DMS79 (cell line): ENCODE results near the gene KRTAP10-6.
A peak's percentile ranks its signal among the peaks of the same experiment; 100 is the strongest.
"Not testable (repeated sequence)": the region's sequence is repeated elsewhere in the genome, so short reads cannot be mapped to it uniquely, and the experiment has no call there.

ENCODE experiments used
- DNase-seq: peaks from one replicate; lab custom pipeline; 2025; lab: John Stamatoyannopoulos, UW

Gene KRTAP10-6

DNA sequence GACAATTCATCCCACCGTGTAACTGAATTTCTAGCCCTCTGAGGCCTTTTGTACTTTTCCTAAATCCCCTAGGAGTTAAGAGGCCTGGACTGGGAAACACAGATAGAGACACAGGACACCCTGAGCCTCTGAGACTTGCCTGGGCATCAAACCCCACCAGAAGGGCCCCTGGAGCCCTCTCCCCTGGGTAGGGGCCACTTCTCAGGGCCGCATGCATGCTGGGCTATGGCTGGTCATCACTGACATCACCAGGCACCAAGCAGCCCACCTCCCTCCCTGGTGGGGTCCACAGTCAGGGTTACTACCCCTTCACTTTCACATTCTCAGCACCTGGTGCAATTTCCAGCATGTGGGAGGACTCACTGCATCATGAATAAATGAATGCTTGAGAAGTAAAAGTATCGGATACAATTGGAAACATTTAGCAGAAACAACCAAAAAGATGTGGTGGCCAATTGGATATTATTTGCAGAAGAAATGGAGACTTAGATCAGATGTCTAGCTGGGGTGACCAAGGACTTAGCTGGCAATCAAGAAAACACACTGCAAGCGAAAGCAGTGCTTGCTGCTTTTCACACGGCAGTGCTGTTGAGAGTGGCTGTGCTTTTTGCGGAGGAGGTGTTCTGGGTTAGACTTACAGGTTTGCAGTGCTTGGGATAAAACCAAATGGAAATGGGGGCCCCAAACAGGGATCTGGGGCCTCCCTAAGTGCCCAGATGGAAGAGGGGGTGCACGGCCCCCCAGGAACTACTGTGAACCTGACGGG, 7.1 kb upstream of the KRTAP10-6 start:
- no peak for DNase-seq

DNA sequence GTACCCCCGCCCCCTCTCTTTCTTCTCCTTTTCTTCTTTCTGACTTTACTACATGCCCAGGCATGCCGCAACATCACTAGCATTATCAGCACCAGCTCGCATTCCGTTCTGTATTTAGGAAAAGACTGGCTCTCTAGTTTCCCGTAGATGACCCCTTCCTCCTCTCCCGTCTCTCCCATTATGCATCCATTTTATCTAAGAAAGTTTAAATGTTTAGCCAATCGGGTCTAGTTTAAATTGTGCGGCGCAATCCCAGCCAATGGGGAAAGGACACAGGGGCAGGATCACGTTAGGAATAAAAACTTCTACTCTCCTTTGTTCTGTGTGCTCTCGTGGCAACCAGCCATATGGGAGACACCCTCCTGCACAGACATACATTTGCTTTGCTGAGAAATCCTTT, 5.8 kb upstream of the KRTAP10-6 start:
- no peak for DNase-seq

DNA sequence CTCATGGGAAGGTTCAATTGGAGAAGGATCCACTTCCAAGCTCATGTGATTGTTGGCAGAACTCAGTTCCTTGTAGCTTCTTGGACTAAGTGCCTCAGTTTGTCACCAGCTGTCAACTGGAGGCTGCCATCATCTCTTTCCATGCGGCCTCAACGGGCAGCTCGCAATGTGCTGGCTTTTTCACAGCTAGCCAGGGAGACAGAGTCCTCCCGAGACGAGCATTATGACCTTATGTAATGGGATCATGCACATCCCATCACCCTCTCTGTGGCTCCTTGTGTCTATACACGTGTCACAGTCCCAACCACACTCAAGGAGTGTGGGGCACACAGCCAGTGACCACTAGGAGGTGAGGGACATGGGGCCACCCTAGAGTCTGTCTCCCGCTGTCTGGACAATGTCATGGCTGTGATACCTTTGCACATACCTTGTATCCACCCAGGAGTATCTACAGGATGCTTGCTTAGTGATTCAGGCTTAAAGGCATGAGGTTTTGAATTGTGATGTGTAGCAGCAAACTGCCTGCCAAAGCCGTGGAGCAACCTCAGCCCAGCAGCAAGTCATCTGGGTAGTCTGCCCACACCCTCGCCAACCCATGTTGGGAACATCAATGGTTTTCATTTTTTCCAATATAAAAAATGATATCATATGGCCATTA, 3.9 kb upstream of the KRTAP10-6 start:
- no peak for DNase-seq

DNA sequence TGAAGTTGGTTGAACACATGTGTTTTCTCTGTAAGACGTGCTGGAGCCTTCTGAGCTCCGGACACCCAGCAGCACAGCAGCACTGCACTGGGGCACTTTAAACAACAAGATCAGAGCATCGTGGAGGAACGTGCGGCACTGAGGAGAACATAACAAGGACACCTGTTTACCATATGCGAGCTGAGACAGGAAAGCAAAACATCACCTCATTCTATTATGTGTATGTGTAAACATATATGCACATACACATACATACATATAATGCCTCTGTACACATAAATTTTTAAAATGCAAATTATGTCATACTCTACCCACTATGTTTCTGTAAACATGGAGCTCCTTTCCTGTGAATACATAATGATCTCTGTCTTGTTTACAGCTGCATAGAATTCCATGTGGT, 3.2 kb upstream of the KRTAP10-6 start:
- no peak for DNase-seq

DNA sequence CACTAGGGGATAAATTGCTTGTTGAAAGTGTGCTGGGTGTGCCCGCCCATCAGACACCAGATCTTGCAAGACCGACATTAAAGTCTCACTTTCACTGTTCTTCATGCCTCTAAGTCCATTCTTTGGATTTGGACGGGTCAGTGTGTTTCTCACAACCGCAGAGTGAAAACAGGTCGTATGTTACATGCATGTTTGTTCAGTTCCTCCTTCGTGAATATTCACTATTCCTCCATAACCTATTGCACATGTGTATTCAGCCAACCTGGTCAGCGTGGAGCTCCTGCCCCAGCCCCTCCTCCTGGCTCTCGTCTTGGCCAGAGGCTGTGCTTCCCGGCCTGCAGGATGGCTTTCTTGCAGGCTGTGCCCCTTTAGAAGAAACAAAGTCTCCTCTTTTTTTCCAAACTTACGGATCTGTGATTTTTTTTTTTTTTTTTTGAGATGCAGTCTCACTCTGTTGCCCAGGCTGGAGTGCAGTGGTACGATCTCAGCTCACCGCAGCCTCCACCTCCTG, 2.2 kb upstream of the KRTAP10-6 start:
- DNase-seq: no peak

DNA sequence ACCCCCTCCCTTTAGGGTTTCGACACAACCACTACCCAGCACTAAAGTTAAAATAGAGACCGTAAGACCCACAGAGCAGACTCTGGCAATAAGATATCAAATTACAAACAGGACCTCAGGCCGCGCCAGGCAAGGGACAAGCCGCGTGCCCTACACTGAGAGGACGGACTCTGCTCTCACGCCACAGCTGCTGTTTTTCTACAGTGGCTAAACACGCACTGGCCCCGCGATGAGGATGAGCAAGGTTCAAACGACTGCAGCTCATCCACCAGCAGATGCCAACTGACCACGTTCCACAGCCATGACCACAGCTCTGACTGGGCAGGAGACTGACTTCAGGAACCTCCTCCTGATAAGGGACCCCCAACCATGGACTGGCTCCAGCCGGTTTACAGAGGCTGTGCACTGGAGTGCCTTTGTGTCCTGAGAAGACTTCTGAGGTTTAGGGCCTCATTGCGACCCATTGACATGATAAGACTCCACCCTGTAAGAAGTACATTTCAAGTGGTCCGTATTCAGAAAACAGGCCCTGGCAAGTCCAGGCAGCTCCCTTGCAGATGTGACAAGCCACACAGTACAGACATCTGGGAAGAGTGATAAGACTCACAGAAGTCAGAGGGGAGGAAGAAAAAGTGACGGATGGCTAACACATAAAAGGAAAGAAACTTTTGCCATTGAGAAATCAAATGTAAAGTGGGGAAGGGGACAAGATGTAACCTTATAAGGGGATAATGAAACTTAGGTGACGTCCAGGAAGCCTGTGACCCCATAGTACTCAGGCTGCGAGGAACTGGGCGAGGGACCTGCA, 1.5 kb upstream of the KRTAP10-6 start:
- peak; percentile 38 for DNase-seq

DNA sequence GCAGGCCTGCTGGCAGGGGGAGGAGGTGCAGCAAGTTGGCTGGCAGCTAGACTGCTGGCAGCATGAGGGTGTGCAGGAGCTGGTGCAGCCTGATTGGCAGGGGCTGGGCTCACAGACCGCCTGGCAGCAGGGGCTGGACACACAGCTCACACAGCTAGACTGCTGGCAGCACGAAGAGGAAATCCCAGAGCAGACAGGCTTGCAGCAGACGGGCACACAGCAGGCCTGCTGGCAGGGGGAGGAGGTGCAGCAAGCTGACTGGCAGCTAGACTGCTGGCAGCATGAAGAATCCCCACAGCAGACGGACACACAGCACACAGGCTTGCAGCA, 539 bp downstream of the KRTAP10-6 start:
- DNase-seq: not testable (repeated sequence)

DNA sequence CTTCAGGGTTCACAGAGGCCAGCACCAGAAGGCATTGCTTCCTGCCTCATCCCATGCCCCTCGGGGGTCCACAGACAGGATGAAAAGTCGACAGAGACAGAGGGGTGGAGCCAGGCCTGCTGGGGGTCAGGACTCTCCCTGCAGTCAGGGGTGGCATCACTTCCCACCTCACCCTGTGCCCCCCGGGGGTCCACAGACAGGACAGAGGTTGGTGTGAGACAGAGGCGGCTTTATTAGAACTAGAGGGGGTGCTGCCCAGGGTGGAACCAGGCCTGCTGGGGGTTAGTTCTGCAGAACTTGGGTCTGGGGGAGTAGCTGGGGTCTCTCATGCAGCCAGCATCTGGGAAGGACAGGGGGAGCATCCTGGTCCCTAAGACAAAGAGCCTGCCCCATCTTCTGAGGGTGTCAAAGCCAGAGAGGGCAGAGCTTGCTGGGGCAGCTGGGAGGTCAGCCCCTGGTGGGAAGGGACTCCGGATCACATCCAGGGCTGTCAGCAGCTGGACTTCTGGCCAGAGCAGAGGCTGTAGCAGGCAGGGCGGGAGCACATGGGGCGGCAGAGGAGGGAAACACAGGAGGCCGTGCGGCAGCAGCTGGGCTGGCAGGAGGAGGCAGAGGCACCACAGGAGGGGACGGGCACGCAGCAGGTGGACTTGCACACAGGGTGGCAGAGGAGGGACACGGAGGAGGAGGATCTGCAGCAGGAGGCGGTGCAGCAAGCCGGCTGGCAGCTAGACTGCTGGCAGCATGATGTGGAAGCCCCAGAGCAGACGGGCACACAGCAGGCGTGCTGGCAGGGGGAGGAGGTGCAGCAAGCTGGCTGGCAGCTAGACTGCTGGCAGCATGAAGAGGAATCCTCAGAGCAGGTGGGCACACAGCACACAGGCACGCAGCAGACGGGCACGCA, 1.2 kb downstream of the KRTAP10-6 start:
- not testable (repeated sequence) for DNase-seq

DNA sequence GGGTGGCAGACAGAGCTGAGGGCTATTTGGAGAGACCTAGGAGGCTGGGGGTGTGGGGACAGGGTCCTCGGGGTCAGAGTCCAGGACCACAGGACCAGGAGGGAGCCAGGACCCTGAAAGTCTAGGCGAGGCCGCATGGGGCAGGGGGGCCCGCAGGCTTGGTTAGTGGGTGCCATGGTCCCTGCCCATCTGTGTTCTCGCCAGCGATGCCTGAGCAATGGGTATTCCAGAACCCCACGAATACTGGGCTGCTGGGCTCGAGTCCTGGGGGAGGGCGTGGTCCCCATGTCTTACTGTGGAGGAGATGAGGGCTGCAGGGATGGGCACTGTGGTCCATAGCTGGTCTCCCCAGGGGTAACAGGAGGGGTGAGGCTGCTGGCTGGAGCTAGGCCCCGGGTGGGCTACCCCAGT, 2.0 kb downstream of the KRTAP10-6 start:
- DNase-seq: no peak

DNA sequence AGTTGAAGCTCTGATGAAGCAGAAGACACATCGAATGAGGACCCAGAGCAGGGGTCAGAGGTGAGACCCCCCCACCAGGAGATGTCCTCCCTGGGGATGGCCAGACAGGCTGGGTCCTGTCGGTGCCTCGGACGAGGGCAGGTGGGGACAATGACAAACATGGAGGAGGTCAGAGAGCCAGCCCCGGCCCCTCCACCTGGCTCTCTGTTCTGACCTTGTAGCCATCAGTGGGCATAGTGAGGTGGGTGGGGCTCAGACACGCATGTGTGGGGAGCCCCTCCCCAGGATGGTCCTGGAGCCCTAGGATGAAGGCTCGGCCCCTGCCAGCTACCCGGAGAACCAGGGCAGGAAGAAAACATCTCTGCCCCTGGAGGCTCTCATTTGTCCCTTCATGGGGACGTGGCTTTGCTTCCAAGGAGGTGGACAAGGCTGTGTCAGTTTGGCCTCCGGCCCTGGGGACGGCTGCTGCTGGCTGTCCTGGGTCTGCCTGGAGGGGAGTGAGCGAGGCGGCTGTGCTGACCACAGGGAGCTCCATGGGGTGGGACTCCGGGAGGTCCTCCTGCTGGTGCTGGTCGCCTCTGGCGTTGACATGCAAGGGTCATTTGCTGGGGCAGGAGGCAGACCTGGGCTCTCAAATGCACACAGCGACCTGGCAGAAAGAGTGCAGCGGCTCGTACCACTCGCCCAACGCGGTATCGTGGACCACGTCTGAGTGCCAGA, 2.6 kb downstream of the KRTAP10-6 start:
- no peak for DNase-seq

DNA sequence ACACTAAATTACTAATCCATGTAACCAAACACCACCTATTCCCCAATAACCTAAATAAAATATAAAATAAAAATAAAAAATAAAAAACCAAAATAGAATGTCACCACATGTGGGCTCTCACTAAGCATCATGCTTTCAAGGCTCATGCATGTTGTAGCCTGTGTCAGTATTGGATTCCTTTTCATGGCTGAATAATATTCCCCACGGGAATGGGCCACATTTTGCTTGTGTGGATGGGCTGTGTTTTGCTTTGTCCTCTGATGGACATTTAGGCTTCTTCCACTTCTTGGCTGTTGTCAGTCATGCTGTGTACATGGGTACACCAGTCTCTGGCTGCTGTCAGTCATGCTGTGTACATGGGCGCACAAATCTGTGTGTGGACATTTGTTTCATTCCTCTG, 3.2 kb downstream of the KRTAP10-6 start:
- no peak for DNase-seq

DNA sequence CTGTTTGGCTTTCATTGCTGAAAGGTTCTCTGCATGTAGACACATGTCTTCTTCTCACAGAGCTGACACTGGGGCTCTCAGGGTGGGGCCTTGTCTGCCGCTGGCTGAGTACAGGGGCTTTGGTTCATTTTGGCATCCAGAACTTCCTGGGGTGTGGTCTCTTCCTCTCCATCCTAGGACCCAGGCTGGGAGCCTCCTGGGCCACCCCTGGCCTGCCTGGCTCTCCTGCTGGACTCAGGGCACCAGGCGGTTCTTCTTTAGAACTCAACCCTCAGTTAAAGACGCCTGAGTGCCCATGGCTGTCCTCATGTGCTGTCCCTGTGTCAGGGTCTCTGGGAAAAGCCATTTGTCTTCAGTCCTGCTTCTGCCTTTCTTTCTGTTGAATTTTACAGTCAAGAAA, 6.4 kb downstream of the KRTAP10-6 start:
- no peak for DNase-seq

DNA sequence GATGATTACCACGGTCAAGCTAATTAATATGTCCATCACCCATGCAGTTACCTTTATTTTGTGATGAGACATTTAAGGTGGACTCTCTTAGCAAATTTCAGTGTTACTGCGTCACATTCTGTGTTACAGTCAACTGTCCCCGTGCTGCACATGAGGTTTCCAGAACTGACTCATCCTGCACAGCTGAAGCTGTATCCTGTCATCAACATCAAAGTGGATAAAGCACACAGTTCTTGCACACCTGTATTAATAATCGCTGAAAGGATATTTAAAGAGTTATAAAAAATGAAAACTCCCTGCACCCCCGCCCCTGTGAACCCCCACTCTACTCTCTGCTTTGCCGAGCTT, 8.5 kb downstream of the KRTAP10-6 start:
- no peak for DNase-seq

DNA sequence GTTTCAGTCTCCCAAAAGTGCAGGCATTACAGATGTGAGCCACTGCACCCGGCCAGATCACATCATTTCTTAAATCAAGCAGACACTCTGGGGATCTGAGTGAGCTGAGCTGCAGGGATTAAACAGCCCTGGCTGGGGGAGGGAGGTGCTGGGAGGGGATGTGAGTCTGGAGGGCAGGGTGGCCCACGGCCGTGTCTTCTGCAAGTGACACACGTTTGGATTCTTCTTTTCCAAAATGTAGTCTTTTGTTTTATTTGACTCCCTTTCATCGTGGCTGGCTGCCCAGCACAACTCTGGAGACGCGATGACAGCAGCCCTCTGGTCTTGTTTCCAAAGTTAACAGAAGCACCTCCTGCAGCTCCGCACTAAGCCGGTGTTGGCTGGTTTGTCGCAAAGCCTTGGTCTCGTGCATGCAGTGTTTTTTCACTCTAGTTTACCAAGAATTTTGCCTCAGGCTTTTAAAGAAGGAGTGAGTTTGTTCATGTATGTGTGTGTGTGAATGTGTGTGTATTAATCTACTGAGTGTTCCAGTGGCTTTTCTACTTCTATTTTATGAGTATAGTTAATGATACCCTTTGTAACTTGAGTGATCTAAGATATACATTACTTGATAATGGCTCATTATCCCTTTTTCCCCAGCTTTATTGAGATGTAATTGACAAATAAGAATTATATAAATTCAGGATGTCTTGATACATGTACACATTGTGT, 9.1 kb downstream of the KRTAP10-6 start:
- DNase-seq: no peak

DNA sequence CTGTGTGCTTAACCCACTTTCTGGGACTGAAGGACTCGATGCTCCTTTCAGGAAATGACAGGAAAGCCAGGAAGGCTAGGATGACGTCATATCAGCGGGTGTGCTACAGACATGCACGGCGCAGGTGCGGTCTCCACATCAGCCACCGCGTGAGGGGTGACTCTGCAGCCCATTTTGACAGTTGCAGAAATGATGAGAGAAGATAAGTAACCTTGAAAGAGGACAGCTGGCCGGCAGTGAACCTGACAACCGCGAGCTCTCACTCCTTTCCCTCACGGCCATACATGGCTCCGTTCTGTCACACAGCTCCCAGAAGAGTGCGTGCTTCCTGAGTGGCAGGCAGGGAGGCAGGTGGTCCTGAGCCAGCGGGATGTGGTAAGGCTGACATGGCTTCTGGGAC, 10.2 kb downstream of the KRTAP10-6 start:
- DNase-seq: no peak

DNA sequence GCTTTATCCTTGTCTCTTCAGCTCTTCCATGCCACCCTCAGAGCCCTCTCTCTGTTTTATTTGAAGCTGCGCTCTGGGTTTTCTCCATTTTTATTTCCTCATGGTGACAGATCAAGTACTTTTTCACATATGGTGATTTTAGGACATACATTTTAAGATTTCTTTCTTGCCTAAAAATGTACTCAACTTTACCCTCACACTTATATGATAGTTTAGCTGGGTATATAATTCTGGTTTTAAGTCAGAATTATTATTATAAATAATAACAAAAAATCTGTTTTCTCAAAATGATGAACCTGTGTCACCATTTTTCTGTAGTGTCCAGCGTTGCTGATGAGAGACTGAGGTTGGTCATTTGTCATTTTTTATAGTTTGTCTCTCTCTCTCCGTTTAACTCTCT, 11.1 kb downstream of the KRTAP10-6 start:
- DNase-seq: no peak

DNA sequence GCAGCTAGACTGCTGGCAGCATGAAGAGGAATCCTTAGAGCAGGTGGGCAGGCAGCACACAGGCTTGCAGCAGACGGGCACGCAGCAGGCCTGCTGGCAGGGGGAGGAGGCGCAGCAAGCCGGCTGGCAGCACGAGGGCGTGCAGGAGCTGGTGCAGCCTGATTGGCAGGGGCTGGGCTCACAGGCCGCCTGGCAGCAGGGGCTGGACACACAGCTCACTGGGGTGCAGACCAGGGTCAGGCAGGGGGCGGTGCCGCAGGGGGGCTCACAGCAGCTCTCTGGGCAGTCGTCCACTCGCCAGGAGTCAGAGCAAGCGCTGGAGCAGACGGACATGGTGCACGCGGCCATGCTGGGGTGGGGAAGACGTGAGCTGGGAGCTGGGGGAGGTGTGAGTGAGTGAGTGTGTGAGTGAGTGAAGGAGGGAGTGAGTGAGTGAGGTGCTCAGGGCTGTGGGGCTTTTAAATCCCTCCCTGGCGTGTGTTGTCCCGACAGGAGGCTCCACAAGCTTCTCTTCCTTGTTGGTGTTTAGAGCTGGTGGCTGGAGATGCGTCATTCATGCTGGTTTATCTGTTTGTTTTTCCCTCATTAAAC, 12.0 kb downstream of the KRTAP10-6 start, which contains the start of gene KRTAP10-5:
TSS of gene KRTAP10-5 (minus strand) at position 374 of the 591 bp plus-strand sequence. CDS start at position 348, 26 bp downstream.
- DNase-seq: not testable (repeated sequence)

DNA sequence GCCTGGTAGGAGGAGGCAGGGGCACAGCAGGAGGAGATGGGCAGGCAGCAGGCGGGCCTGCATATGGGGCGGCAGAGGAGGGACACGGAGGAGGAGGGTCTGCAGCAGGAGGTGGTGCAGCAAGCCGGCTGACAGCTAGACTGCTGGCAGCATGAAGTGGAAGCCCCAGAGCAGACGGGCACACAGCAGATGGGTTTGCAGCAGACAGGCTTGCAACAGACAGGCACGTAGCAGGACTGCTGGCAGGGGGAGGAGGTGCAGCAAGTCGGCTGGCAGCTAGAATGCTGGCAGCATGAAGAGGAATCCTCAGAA, 12.5 kb downstream of the KRTAP10-6 start:
- no peak for DNase-seq

DNA sequence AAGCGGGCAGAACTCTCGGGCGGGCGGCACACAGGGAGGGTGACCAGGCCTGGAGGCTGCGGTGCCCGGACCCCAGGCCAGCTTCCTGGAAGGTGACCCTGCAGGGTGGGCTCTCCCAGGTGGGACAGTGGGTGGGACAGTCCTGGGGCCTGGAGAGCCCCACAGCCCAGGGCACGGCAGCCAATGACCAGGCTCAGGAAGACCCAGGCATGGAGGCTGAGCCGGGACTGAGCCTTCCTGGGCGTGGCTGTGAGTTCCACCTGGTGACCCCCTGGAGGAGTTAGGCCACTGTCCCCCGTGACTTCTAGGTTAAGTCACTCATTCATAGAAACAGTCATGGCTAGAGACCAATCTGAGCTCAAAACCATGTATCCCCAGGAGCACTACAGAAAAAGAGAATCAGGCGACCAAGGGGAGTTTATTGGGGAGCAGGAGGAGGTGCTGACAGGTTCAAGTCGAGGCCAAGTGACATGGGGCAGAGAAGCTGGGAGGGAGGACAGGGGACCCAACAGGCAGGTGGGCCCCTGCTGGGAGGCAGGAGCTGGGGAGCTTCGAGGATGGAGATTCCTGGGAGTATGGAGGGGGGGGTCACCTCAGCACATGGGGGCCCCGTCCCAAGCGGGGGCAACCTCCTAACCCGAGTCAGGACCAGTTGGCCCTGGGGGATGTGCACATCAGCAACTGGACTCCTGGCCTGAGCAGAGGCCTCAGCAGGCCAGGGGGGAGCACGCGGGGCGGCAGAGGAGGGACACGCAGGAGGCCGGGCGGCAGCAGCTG, 13.1 kb downstream of the KRTAP10-6 start:
- DNase-seq: no peak
